ENCODE measurements around the gene ZNF107. TPM values are rescaled to one million over a fixed set of nuclear protein-coding genes. Genes with fewer than 3 reads are reported as not detected.

ZNF107 gene
- polyA plus RNA-seq, 1 experiment, result 1.4 TPM

DNA sequence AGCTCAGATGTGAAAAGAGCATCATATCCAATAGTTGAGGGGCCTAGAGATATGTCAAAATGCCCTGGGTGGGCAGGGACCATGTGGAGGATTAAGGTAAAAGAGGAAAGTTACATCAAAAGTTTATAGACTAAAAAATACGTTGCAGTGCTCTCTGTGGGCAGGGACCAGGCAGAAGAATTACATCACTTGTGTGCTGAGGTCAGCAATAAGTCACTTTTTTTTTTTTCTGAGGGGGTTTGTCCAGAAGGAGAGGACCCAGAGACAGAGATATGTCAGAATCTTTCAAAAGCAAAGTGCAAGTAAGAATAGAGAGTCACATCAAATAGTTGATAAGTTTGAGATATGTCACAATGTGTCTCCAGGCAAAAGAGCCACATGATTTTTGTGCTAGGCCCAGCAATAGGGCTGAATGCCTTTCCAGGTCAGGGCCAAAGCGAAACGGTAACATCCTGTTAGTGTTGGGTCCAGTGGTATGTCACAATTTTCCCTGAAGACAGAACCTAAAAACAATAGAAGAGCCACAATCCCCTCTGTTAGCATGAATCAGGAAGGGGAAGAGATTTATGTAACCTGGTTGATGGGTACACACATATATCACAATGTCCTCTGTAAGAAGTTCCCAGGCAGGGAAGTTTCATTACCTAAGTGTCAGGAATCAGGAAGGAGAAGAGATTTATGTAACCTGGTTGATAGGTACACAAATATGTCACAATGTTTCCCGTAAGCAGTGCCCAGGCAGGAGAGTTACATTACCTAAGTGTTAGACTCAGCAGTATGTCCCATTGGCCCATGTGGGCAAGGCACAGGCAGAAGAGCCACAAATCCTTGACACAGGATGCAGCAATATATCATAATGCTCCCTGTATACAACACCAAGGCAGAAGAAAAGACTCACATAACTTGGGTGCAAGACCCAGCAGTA, 28.1 kb upstream of the ZNF107 start:
- H3K36me3 ChIP-seq (ENCODE audit: control insufficient read depth, insufficient read depth, low read length), result no peaks in the 10 kb centered on the region
- no peak for DNase-seq (ENCODE audit: low read depth)
- POLR2A ChIA-PET, result no interaction called here
- TF ChIP-seq, protein P1, sequence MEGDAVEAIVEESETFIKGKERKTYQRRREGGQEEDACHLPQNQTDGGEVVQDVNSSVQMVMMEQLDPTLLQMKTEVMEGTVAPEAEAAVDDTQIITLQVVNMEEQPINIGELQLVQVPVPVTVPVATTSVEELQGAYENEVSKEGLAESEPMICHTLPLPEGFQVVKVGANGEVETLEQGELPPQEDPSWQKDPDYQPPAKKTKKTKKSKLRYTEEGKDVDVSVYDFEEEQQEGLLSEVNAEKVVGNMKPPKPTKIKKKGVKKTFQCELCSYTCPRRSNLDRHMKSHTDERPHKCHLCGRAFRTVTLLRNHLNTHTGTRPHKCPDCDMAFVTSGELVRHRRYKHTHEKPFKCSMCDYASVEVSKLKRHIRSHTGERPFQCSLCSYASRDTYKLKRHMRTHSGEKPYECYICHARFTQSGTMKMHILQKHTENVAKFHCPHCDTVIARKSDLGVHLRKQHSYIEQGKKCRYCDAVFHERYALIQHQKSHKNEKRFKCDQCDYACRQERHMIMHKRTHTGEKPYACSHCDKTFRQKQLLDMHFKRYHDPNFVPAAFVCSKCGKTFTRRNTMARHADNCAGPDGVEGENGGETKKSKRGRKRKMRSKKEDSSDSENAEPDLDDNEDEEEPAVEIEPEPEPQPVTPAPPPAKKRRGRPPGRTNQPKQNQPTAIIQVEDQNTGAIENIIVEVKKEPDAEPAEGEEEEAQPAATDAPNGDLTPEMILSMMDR (IDR thresholded peaks at IDR 0.05; ENCODE audit: insufficient read depth, low read depth, low read length), result no peak
- CTCF ChIA-PET, result no interaction called here
- H3K27me3 ChIP-seq (ENCODE audit: control insufficient read depth, insufficient read depth, low read length), result no peaks in the 10 kb centered on the region
- H3K4me3 ChIP-seq (ENCODE audit: low read depth, low read length), result no peak overlapping the region

DNA sequence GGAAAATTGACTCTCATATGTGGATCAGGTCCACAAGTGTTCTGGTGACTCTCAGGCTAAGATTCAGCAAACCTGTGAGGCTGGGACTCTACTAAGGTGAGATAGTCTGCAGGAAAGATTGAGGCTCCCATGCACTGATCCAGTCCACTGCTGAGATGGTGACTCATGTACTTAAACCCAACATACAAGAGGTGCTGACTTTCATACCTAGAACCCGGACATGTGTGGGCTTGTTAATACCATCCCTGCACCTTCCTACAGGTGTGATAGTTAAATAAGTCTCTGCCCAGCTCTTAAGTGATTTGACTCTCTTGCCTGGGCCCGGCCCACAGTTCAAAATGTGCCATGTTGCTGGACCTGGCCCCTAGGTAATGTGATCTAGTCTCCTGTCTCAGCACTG, 27.1 kb upstream of the ZNF107 start:
- Histone ChIP-seq H3K36me3 (ENCODE audit: control insufficient read depth, insufficient read depth, low read length) (no peaks in the 10 kb centered on the region), H3K27me3 (ENCODE audit: control insufficient read depth, insufficient read depth, low read length) (no peaks in the 10 kb centered on the region), H3K4me3 (ENCODE audit: low read depth, low read length) (no peak overlapping the region)
- ChIA-PET CTCF (no interaction called here), POLR2A (no interaction called here)
- TF ChIP-seq, protein P1 (IDR thresholded peaks at IDR 0.05; ENCODE audit: insufficient read depth, low read depth, low read length), result no peak
- DNase-seq (ENCODE audit: low read depth), result no peak

DNA sequence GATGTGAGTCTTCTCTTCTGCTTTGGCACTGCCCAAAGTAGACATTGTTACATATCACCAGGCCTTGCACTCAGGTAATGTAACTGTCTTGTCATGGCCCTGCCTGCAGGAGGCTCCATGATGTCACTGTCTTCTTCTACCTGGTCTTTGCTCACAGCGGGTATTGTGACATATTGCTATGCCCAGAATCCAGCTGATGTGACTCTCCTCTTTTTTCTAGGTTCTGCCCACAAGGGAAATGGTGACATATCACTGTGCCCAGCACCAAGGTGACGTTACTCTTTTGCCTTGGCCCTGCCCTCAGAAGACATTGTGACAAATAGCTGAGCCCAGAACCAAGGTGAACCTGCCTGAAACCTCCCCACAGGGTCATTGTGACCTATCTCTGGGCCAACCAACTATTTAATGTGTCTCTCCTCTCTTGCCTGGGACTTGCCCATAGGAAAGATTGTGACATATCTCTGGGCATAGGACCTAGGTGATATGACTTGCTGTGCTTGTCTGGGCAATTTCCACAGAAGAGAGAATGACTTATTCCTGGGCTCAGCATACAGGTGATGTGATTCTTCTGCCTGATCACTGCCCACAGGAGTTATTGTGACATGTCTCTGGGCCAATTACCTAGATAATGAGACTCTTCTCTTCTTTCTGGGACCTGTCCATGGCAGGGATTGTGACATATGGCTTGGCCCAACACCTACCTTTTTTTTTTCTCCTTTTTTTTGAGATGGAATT, 26.5 kb upstream of the ZNF107 start:
- no peak overlapping the region for H3K4me3 ChIP-seq (ENCODE audit: low read depth, low read length)
- ChIA-PET CTCF (no interaction called here), POLR2A (no interaction called here)
- no peaks in the 10 kb centered on the region for H3K36me3 ChIP-seq (ENCODE audit: control insufficient read depth, insufficient read depth, low read length)
- TF ChIP-seq, protein P1 (IDR thresholded peaks at IDR 0.05; ENCODE audit: insufficient read depth, low read depth, low read length), result no peak
- H3K27me3 ChIP-seq (ENCODE audit: control insufficient read depth, insufficient read depth, low read length), result no peaks in the 10 kb centered on the region
- DNase-seq (ENCODE audit: low read depth), result no peak

DNA sequence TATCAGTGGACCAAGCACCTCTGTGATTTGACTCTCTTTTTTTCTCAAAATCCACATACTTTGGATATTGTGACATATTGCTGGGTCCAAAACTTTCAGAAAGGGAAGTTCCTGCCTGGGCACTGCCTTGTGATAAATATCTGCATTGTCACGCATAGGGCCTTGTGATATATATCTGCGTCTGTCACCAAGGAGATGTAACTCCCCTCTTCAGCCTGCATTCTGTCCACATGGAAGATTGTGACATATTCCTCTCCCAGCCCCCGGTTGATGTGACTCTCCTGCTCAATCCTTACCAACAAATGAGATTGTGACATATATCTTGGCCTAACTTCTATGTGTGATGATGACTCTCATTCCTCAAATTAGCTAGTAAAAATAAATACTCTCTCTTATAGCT, 25.4 kb upstream of the ZNF107 start:
- TF ChIP-seq, protein P1 (IDR thresholded peaks at IDR 0.05; ENCODE audit: insufficient read depth, low read depth, low read length), result no peak
- Histone ChIP-seq H3K4me3 (ENCODE audit: low read depth, low read length) (no peak overlapping the region), H3K27me3 (ENCODE audit: control insufficient read depth, insufficient read depth, low read length) (no peaks in the 10 kb centered on the region), H3K36me3 (ENCODE audit: control insufficient read depth, insufficient read depth, low read length) (no peaks in the 10 kb centered on the region)
- no peak for DNase-seq (ENCODE audit: low read depth)
- CTCF ChIA-PET, result no interaction called here
- POLR2A ChIA-PET, result no interaction called here

DNA sequence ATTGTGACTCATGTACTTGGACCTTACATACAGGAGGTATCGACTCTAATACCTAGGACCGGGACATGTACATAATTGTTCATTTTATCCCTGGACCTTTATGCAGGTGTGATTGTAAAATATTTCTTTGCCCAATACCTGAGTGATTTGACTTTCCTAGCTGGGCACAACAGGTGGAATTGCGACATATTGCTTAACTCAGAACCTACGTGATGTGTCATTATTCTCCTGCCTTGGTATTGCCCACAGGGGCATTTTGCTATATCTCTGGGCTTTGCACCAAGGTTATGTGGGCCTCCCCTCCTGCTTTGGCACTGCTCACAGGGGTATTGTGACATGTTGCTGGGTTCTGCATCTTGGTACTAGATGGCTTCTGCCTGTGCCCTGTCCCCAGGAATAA, 23.9 kb upstream of the ZNF107 start:
- POLR2A ChIA-PET, result no interaction called here
- H3K4me3 ChIP-seq (ENCODE audit: low read depth, low read length), result no peak overlapping the region
- CTCF ChIA-PET, result no interaction called here

More for the DNA sequence above, 23.9 kb upstream of the ZNF107 start:
- Histone ChIP-seq H3K36me3 (ENCODE audit: control insufficient read depth, insufficient read depth, low read length) (no peaks in the 10 kb centered on the region), H3K27me3 (ENCODE audit: control insufficient read depth, insufficient read depth, low read length) (no peaks in the 10 kb centered on the region)
- TF ChIP-seq, protein P1 (IDR thresholded peaks at IDR 0.05; ENCODE audit: insufficient read depth, low read depth, low read length), result no peak
- no peak for DNase-seq (ENCODE audit: low read depth)
